Adipocyte (in vitro differentiated cells): ENCODE measurements around the gene MLST8.
A peak's percentile ranks its signal among the peaks of the same experiment; 100 is the strongest.

Experiments used
- DNase-seq: peaks from one replicate; pipeline ENCODE4 v3.0.0-alpha.2; 2015; ENCODE audit warnings: low read depth
- H3K27me3 ChIP-seq: replicated peaks from 2 replicates; pipeline ENCODE4 v1.7.0; 2013; ENCODE audit warnings: mild to moderate bottlenecking, low read length, moderate library complexity; ENCODE audit not compliant: control insufficient read depth, insufficient read depth
- H3K36me3 ChIP-seq: 2 replicates; pipeline ENCODE4 v1.7.0; 2013; ENCODE audit warnings: low read length, mild to moderate bottlenecking, moderate library complexity; ENCODE audit not compliant: control insufficient read depth, insufficient read depth, severe bottlenecking
- H3K4me1 ChIP-seq: 2 replicates; pipeline ENCODE4 v1.7.0; 2013; ENCODE audit warnings: mild to moderate bottlenecking, low read length, moderate library complexity; ENCODE audit not compliant: control insufficient read depth, insufficient read depth
- H3K4me3 ChIP-seq: 2 replicates; pipeline ENCODE4 v1.7.0; 2013; ENCODE audit warnings: mild to moderate bottlenecking, low read length, moderate library complexity
- H3K9ac ChIP-seq: 2 replicates; pipeline ENCODE4 v1.7.0; 2013; ENCODE audit warnings: mild to moderate bottlenecking, low read length, moderate library complexity
- H3K9me3 ChIP-seq: 2 replicates; pipeline ENCODE4 v1.7.0; 2013; ENCODE audit warnings: mild to moderate bottlenecking, low read length, moderate library complexity; ENCODE audit not compliant: control insufficient read depth

Gene MLST8

GRCh38 chr16:2205104-2205966 lies at the start of gene MLST8:
Gene MLST8 (plus strand): TSS chr16:2205454. CDS start chr16:2206086, 632 bp downstream.
- Histone ChIP-seq H3K4me3 (peak within 1 kb of the TSS; percentile 91), H3K9me3 (peaks cover 5% of the 10 kb centered on the region), H3K27me3 (no peaks in the 10 kb centered on the region), H3K4me1 (peaks cover 17% of the 10 kb centered on the region), H3K36me3 (peaks cover 26% of the 10 kb centered on the region), H3K9ac (peak within 1 kb of the TSS; percentile 99)
- peak; percentile 94 for DNase-seq

- peak; percentile 70 for DNase-seq
- peaks cover 12% of the 10 kb centered on the region for H3K36me3 ChIP-seq
- peaks cover 69% of the 10 kb centered on the region for H3K4me1 ChIP-seq
Observed at GRCh38 chr16:2155977-2156848, 49.0 kb upstream of the MLST8 start.

DNA sequence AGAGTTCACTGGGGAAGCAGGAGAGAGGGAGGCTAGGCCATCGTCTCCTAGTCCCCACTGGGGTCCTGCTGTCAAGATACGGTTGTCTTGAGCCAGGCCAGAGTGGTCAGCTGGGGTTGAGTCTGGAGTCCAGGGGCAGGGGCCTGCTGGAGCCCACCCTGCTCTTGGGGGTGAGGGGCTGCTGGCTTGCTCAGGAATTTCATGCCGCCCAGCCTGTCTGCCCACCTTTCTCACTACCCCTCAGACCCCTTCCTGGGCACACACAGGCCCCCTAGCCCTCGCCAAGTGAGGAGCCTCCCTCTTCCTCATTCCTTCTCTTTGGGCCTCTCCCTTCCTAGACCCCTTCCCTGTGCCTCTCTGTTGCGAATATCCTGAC lies 48.4 kb upstream of the MLST8 start:
- Histone ChIP-seq H3K9ac (peak overlapping the region; percentile 97), H3K27me3 (no peaks in the 10 kb centered on the region), H3K9me3 (no peaks in the 10 kb centered on the region), H3K4me3 (peak overlapping the region; percentile 95), H3K4me1 (peaks cover 69% of the 10 kb centered on the region), H3K36me3 (peaks cover 5% of the 10 kb centered on the region)
- no peak for DNase-seq

More at GRCh38 chr16:2155977-2156848, 49.0 kb upstream of the MLST8 start:
- Histone ChIP-seq H3K9ac (peak overlapping the region; percentile 97), H3K4me3 (peak overlapping the region; percentile 95), H3K27me3 (no peaks in the 10 kb centered on the region), H3K9me3 (no peaks in the 10 kb centered on the region)

DNA sequence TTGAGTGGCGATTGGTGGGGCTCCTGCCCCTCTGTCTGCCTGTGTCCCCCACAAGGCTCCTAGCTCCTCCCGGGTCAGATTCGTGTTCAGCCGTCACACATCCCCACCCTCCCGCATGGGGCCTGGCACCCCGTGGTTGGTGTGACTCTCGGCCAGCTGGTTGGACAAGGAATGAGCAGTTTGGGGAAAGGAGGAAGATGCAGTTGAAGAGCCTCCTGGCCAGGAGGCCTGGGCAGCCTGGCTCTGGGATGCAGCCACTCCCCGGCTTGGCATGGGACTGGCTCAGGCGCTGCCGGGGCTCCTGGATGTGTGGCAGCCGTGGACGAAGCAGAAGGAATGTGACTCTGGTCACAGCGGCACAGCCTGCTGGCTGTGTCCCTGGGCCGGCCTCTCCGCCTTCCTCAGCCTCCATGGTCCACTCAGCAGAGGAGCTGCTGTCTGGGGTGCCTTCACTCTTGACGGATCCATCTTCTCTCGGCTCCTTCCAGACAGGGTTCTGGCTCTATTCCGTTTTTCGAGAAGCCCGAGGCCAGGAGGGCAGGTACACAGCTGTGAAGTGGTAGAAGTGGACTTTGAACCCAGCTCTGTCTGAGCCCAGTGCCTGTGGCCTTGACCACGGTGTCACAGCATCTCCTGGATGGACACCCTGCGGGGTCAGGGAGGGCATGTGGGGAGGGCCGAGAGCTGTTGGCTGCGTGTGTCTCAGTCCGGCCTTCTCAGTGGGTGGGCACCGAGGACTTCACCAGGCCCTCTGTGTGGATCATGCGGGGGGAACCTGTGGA lies 47.6 kb upstream of the MLST8 start:
- Histone ChIP-seq H3K9ac (peak overlapping the region; percentile 97), H3K9me3 (no peaks in the 10 kb centered on the region), H3K4me3 (peak overlapping the region; percentile 95), H3K36me3 (peaks cover 4% of the 10 kb centered on the region), H3K4me1 (peaks cover 63% of the 10 kb centered on the region), H3K27me3 (no peaks in the 10 kb centered on the region)
- no peak for DNase-seq

DNA sequence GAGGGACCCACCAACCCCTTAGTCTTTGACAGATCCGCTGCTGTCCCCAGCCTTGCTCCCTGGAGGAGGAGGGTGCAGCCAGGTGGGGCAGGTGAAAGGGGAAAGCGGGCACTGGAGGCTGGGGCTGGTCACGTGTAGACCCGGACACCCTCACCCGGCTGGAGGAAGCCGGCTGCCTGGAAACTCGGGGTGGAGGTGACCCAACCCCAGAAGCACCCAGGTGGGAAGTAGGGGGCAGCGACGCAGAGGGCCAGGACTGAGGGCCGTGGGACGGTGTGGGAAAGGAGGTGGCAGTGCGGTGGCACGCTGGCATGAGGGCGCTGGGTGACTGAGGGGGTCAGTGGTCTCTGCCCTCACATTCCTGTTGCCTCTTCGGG lies 47.0 kb upstream of the MLST8 start:
- Histone ChIP-seq H3K9me3 (no peaks in the 10 kb centered on the region), H3K9ac (peak overlapping the region; percentile 97), H3K27me3 (no peaks in the 10 kb centered on the region), H3K4me3 (peak overlapping the region; percentile 95), H3K4me1 (peaks cover 57% of the 10 kb centered on the region), H3K36me3 (peaks cover 4% of the 10 kb centered on the region)
- DNase-seq, result no peak

DNA sequence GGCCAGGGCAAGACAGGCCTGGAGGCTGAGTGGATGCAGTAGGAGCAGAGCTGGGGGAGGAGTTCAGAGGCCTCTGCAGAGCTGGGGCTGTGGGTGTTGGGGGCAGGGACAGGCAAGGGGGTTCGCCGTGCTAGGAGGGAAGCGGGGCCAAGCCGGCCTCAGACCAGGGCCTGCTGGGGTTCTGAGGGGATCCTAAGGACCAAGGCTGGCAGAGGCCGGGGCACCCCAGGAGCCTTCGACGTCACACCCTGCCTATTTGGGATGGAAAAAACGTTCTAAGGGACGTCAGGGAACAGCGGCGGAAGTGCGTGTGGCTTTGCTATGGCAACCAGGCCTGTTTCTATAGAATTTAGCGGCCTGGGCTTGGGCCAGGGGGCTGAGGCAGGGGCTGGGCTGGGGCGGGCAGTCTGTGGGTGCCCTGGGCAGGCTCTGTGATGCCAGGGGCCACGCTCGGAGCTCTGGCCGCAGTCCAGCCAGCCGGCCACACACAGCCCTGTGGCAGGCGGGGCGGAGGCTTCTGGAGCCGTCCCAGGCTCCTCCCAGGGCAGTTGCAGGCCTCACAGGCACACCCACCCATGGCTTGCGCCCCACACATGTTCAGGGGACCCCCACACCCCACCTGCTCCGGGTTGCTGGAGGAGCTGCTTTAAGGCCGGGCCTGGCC lies 45.9 kb upstream of the MLST8 start:
- no peaks in the 10 kb centered on the region for H3K36me3 ChIP-seq
- no peak for DNase-seq
- peak overlapping the region; percentile 46 for H3K4me3 ChIP-seq
- H3K9me3 ChIP-seq, result no peaks in the 10 kb centered on the region
- H3K27me3 ChIP-seq, result no peaks in the 10 kb centered on the region
- peak overlapping the region; percentile 97 for H3K9ac ChIP-seq
- peaks cover 50% of the 10 kb centered on the region for H3K4me1 ChIP-seq

DNA sequence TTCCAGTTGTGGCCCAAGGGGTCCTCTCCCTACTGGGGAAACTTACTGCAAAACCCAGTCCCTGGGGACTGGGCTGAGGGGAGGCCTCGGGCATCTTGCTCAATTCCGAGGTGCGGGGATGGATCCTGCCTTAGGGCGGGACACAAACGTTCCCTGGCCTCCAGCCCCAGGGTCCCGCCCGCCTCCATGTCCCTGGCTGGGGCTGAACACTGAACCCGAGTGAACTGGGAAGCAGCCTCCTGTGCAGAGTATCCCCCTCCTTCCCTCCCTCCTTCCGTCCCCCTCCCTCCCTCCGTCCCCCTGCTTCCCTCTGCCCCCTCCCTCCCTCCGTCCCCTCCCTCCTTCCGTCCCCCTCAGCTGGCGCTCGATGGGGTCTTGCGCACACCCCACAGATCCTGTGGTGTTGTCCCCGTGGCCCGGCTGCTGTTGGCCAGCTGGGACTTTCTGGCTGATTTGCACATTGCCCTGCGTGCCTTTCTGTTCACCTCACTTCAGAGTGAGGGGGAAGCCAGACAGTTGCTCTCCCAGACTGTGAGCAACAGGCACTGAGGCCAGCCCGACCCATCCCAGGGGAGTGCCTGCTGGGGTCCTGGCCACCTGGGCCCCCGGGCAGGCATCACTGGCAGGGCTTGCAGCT lies 44.2 kb upstream of the MLST8 start:
- peaks cover 50% of the 10 kb centered on the region for H3K4me1 ChIP-seq
- H3K9me3 ChIP-seq, result no peaks in the 10 kb centered on the region
- DNase-seq, result peak; percentile 36
- peak overlapping the region; percentile 37 for H3K4me3 ChIP-seq
- H3K36me3 ChIP-seq, result peaks cover 4% of the 10 kb centered on the region
- no peaks in the 10 kb centered on the region for H3K27me3 ChIP-seq
- peak overlapping the region; percentile 67 for H3K9ac ChIP-seq

DNA sequence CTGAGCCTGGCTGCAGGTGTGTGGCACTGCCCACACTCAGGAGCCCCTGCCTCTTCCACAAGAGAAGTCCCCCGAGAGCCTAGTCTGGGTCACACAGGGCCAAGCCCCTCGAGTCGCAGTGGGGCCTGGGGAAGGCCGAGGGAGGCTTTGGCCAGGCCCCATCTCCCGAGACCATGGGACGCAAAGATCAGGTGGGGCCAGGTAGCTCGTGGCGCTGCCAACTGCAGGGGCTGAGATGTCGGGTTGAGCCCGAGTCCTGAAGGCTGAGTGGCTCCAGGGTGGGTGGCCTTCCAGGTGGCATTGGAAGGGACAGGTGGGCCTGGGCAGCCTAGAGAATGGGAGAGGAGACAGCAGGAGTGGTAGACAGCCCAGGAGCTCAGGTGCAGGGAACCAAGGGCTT lies 43.3 kb upstream of the MLST8 start:
- peaks cover 13% of the 10 kb centered on the region for H3K36me3 ChIP-seq
- H3K9ac ChIP-seq, result peak overlapping the region; percentile 64
- DNase-seq, result no peak
- H3K4me1 ChIP-seq, result peaks cover 47% of the 10 kb centered on the region
- no peaks in the 10 kb centered on the region for H3K9me3 ChIP-seq
- H3K4me3 ChIP-seq, result no peak overlapping the region
- no peaks in the 10 kb centered on the region for H3K27me3 ChIP-seq

DNA sequence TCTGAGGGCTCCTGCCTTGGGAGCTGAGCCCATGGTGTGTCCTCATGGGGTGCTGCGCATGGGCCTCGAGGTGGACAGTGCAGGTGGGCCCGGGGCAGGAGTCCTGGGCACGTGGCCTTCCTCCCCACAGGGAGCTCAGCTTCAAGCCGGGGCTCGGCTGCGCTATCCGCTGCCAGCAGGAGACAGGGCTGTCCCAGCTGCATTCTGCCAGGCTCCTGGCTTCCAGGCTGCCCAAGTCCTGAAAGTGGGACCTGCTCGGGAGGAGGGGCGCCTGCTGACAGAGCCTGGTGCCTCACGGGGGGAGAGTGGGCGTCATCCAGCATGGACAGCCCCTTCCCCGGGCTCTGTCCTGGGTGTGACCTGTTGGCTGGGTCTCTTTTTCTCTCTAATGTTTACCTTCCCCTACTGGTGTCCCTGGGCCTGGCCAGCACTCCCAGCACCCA lies 42.6 kb upstream of the MLST8 start:
- Histone ChIP-seq H3K4me3 (no peak overlapping the region), H3K36me3 (peaks cover 21% of the 10 kb centered on the region), H3K4me1 (peaks cover 39% of the 10 kb centered on the region), H3K9ac (no peak overlapping the region), H3K9me3 (no peaks in the 10 kb centered on the region), H3K27me3 (no peaks in the 10 kb centered on the region)
- DNase-seq, result no peak

DNA sequence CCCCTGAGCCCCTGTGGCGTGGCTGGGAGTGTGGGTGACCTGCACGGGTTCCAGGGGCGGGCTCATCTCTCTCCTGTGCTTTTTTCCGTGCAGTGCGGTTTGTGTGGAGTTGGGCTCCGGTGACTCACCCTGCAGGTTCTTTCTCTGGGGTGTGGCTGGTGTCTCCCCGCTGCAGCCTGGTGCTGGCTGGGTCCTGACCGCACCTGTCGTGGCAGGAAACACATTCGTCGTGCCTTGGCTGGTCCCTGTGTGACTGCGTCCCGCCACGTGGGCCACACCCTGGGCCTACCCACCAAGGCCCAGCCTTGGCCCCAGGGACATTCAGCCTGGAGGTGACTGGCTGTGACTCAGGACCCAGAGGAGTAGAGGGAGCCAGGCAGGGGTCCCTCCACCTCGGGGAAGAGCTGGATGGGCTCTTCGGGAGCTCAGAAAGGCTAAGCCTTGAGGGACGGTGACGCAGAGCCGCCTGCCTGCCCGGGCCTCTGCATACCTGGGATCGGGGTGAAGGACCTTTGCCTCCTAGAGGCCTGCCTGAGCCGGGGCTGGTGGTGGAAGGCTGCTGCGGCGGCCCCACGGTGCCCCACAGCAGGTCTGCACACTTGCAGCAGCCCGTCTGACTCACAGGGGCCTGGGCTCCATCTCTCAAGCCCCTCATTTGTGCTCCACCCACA lies 41.9 kb upstream of the MLST8 start:
- Histone ChIP-seq H3K27me3 (no peaks in the 10 kb centered on the region), H3K4me3 (no peak overlapping the region), H3K9me3 (no peaks in the 10 kb centered on the region), H3K4me1 (peaks cover 33% of the 10 kb centered on the region), H3K9ac (no peak overlapping the region), H3K36me3 (peaks cover 27% of the 10 kb centered on the region)
- no peak for DNase-seq
